ENCODE data around the gene NFS1. TPM values are rescaled to one million over a fixed set of nuclear protein-coding genes. Genes with fewer than 3 reads are reported as not detected.

NFS1 gene
- total and polyA plus RNA-seq, 2 donors from 2014 or later: 31.5 to 71.2 TPM

DNA sequence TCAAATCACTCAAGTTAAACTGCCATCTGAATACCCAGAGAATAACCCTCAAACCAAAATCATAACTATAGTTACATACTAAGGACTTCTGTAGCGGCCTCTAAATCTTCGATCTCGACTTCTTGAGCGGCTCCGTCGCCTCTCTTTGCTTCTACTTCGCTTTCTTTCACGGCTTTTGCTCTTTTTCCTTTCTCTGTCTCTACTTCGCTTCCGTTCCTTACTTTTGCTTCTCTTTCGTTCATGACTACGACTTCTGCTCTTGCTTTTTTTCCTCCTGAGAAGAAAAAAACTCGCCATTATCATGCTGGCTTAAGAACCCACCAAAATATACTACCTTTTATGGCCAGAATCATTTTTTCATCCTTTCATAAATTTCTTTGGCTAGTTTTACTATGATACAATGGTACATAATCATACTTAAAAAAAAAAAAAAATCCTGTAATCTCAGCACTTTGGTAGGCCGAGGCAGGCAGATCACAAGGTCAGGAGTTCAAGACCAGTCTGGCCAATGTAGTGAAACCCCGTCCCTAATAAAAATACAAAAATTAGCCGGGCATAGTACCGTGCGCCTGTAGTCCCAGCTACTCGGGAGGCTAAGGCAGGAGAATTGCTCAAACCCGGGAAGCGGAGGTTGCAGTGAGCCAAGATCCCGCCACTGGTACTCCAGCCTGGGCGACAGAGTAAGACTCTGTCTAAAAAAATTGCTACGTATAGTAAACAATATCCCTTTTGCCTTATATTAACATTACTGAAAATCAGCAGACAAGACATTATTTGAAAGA lies 32.9 kb upstream of the NFS1 start:
- no peaks in the 10 kb centered on the region for H3K27me3 ChIP-seq (ENCODE audit: control insufficient read depth, insufficient read depth, low read length)
- H3K9me3 ChIP-seq (ENCODE audit: control insufficient read depth in 2 of 3, insufficient read depth in 1 of 3, low read length in 3 of 3): no peaks in the 10 kb centered on the region
- H3K4me3 ChIP-seq (ENCODE audit: low read length in 3 of 3): no peak overlapping the region
- DNase-seq (no peak), FAIRE-seq (no peak)
- peaks cover 17 to 81% (median 28%) of the 10 kb centered on the region in 3 donors for H3K36me3 ChIP-seq (ENCODE audit: control insufficient read depth in 2 of 3, insufficient read depth in 3 of 3, low read length in 3 of 3)
- no peak overlapping the region for H3K27ac ChIP-seq (ENCODE audit: low read depth in 2 of 2, low read length in 2 of 2)
- TF ChIP-seq CTCF (IDR thresholded peaks at IDR 0.05; ENCODE audit: borderline replicate concordance, extremely low read depth, insufficient read depth): no peak
- no peak overlapping the region for H3K9ac ChIP-seq (ENCODE audit: low read length in 3 of 3)
- intact Hi-C loops (cut with DNase I): no loop called here
- H3K4me1 ChIP-seq (ENCODE audit: control insufficient read depth in 2 of 3, insufficient read depth in 2 of 3, low read depth in 1 of 3, low read length in 3 of 3): peaks cover 0 to 10% (median 6%) of the 10 kb centered on the region in 3 donors

GRCh38 chr20:35731469-35731788 lies 32.3 kb upstream of the NFS1 start:
- no peaks in the 10 kb centered on the region for H3K27me3 ChIP-seq (ENCODE audit: control insufficient read depth, insufficient read depth, low read length)
- no peak overlapping the region for H3K9ac ChIP-seq (ENCODE audit: low read length in 3 of 3)
- no peak overlapping the region for H3K4me3 ChIP-seq (ENCODE audit: low read length in 3 of 3)
- H3K36me3 ChIP-seq (ENCODE audit: control insufficient read depth in 2 of 3, insufficient read depth in 3 of 3, low read length in 3 of 3): peaks cover 22 to 84% (median 34%) of the 10 kb centered on the region in 3 donors
- no peak for FAIRE-seq
- H3K27ac ChIP-seq (ENCODE audit: low read depth in 2 of 2, low read length in 2 of 2): no peak overlapping the region
- TF ChIP-seq CTCF (IDR thresholded peaks at IDR 0.05; ENCODE audit: borderline replicate concordance, extremely low read depth, insufficient read depth): no peak
- H3K4me1 ChIP-seq (ENCODE audit: control insufficient read depth in 2 of 3, insufficient read depth in 2 of 3, low read depth in 1 of 3, low read length in 3 of 3): peaks cover 0 to 10% (median 5%) of the 10 kb centered on the region in 3 donors
- no peaks in the 10 kb centered on the region for H3K9me3 ChIP-seq (ENCODE audit: control insufficient read depth in 2 of 3, insufficient read depth in 1 of 3, low read length in 3 of 3)
- intact Hi-C loops (cut with DNase I): no loop called here
- no peak for DNase-seq

DNA sequence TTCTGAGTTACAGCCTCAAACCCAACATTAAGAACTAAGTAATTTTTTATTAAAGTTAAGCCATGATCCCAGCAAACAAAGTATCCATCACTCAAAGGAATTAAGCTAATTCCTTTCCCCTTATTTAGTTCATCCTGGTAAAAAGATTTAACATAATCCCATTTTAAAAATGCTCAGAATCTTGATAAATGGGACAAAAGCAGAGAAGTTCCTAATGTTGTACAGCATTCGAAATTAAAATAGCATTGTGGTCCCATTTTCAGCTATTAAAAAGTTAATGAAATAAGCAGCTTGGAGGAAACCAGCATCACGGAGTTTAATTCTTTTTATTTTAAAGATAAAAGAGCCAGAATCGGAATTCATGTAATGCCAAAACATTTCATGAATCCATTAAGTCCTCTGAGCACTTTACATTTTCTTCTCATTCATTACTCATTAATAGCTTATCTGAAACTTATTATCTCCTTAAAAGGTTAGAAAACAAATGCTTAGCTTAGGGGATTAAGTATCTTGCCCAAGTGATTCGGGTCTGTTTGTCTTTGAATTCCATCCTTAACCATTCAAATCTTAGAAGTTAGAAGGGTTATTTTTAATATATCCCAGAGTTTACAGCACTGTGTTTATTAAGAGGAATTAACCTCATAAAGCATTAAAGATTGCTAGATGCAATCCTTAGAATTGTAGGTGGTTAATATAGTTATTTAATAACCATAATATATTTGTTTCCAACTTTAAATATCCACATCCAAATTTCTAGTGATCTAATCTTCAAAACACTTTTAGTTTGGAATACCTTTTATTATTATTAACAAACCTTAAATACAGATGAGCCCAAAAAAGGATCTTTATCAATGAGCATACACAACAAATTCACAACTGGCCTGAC lies 31.7 kb upstream of the NFS1 start:
- peaks cover 0 to 9% (median 4%) of the 10 kb centered on the region in 3 donors for H3K4me1 ChIP-seq (ENCODE audit: control insufficient read depth in 2 of 3, insufficient read depth in 2 of 3, low read depth in 1 of 3, low read length in 3 of 3)
- TF ChIP-seq CTCF (IDR thresholded peaks at IDR 0.05; ENCODE audit: borderline replicate concordance, extremely low read depth, insufficient read depth): no peak
- H3K36me3 ChIP-seq (ENCODE audit: control insufficient read depth in 2 of 3, insufficient read depth in 3 of 3, low read length in 3 of 3): peaks cover 24 to 84% (median 37%) of the 10 kb centered on the region in 3 donors
- no peak overlapping the region for H3K27ac ChIP-seq (ENCODE audit: low read depth in 2 of 2, low read length in 2 of 2)
- DNase-seq (no peak), FAIRE-seq (no peak)
- no peaks in the 10 kb centered on the region for H3K27me3 ChIP-seq (ENCODE audit: control insufficient read depth, insufficient read depth, low read length)
- no peak overlapping the region for H3K4me3 ChIP-seq (ENCODE audit: low read length in 3 of 3)
- intact Hi-C loops (cut with DNase I): no loop called here
- H3K9me3 ChIP-seq (ENCODE audit: control insufficient read depth in 2 of 3, insufficient read depth in 1 of 3, low read length in 3 of 3): no peaks in the 10 kb centered on the region
- H3K9ac ChIP-seq (ENCODE audit: low read length in 3 of 3): no peak overlapping the region

Data from kidney (tissue), 14 donors.